A673 (cell line): ENCODE measurements around the gene ZNF564. TPM values are rescaled to one million over a fixed set of nuclear protein-coding genes. Genes with fewer than 3 reads are reported as not detected.
"Not testable (repeated sequence)": the region's sequence is repeated elsewhere in the genome, so short reads cannot be mapped to it uniquely, and the experiment has no call there.

Source experiments
- BruUV-seq: library from RNA; stranded (reverse); fragments of 400-500 nt; replicated peaks from 2 replicates; lab custom pipeline; 2021; lab: Mats Ljungman, UMichigan
- CTCF ChIA-PET: fragments of 300-600 bp; sonication (Branson Sonifier 250); formaldehyde crosslinking; loops from one replicate; lab custom pipeline; 2022; ENCODE audit warnings: antibody characterized with exemption; lab: Charles Lee
- POLR2A ChIA-PET: fragments of 300-600 bp; sonication (Branson Sonifier 250); formaldehyde crosslinking; loops from one replicate; lab custom pipeline; 2022; ENCODE audit warnings: antibody characterized with exemption; ENCODE audit not compliant: low non-redundant PET; lab: Charles Lee
- DNase-seq: peaks from one replicate; pipeline ENCODE4 v3.0.0-alpha.2; 2015; ENCODE audit warnings: low spot score
- H3K27ac ChIP-seq: fragments of 200-600 bp; sonication (generic); 2 replicates; pipeline ENCODE4 v1.5.1; 2016; ENCODE audit warnings: mixed run types, low read depth, mild to moderate bottlenecking, mixed read lengths, antibody characterized with exemption, low read length; ENCODE audit not compliant: poor library complexity, severe bottlenecking
- H3K27me3 ChIP-seq: fragments of 200-600 bp; sonication (generic); replicated peaks from 2 replicates; pipeline ENCODE4 v1.6.1; 2017; ENCODE audit warnings: mixed run types, low read depth, mild to moderate bottlenecking, mixed read lengths, antibody characterized with exemption, low read length; ENCODE audit not compliant: insufficient read depth, poor library complexity
- H3K36me3 ChIP-seq: fragments of 200-600 bp; sonication (generic); 2 replicates; pipeline ENCODE4 v1.6.1; 2016; ENCODE audit warnings: mixed run types, mild to moderate bottlenecking, mixed read lengths, antibody characterized with exemption, low read length; ENCODE audit not compliant: insufficient read depth, poor library complexity, severe bottlenecking
- H3K4me1 ChIP-seq: fragments of 200-600 bp; sonication (generic); 2 replicates; pipeline ENCODE4 v1.6.1; 2017; ENCODE audit warnings: mixed run types, mild to moderate bottlenecking, mixed read lengths, antibody characterized with exemption, low read length; ENCODE audit not compliant: insufficient read depth, poor library complexity, severe bottlenecking
- H3K4me3 ChIP-seq: fragments of 200-600 bp; sonication (generic); 2 replicates; pipeline ENCODE4 v1.5.1; 2016; ENCODE audit warnings: low read depth, mixed run types, mild to moderate bottlenecking, mixed read lengths, low read length; ENCODE audit not compliant: poor library complexity, severe bottlenecking
- H3K9me3 ChIP-seq: fragments of 200-600 bp; sonication (generic); 2 replicates; pipeline ENCODE4 v1.6.1; 2016; ENCODE audit warnings: mixed run types, low read depth, mild to moderate bottlenecking, mixed read lengths, antibody characterized with exemption, low read length; ENCODE audit not compliant: poor library complexity, severe bottlenecking
- CTCF ChIP-seq: fragments of 300-800, 200-600 bp; sonication (generic); conservative IDR thresholded peaks from 2 replicates; pipeline ENCODE4 v1.5.1; 2017; ENCODE audit warnings: low read depth, mild to moderate bottlenecking, antibody characterized with exemption, low read length, moderate library complexity, mixed read lengths
- EZH2 ChIP-seq: fragments of 200-600 bp; sonication (generic); IDR thresholded peaks from 2 replicates; pipeline ENCODE4 v1.6.1; 2017; ENCODE audit warnings: borderline replicate concordance, low read depth, mild to moderate bottlenecking, mixed read lengths, antibody characterized with exemption, low read length; ENCODE audit not compliant: poor library complexity, severe bottlenecking
- intact Hi-C: fragments of 100-400 bp; cut with micrococcal nuclease; formaldehyde crosslinking; loops from one replicate; pipeline ENCODE4 v1.10.0; 2022; ENCODE audit not compliant: unreplicated experiment
- total RNA-seq: library from RNA; stranded (reverse); gene quantifications from 2 replicates; pipeline ENCODE4 v1.2.3, GENCODE V29; 2021

Gene ZNF564
- total RNA-seq, 1 experiment from 2014 or later, result 6.3 TPM

- CTCF ChIA-PET, result no interaction called here
- Histone ChIP-seq H3K27ac (no peak overlapping the region), H3K36me3 (no peaks in the 10 kb centered on the region), H3K9me3 (peaks cover 3% of the 10 kb centered on the region), H3K4me3 (no peak overlapping the region), H3K27me3 (no peaks in the 10 kb centered on the region), H3K4me1 (no peaks in the 10 kb centered on the region)
- no peak for DNase-seq
- POLR2A ChIA-PET, result no interaction called here
- intact Hi-C loops, result no loop called here
- no peak for TF ChIP-seq EZH2
- no peak for TF ChIP-seq CTCF
- BruUV-seq, result no TSS peak
Measured at GRCh38 chr19:12496480-12496879, 54.8 kb downstream of the ZNF564 start.

GRCh38 chr19:12495002-12495802 is 56.1 kb downstream of the ZNF564 start:
- Histone ChIP-seq H3K27ac (peak overlapping the region; percentile 92), H3K4me1 (no peaks in the 10 kb centered on the region), H3K36me3 (no peaks in the 10 kb centered on the region), H3K4me3 (peak overlapping the region; percentile 57), H3K27me3 (no peaks in the 10 kb centered on the region), H3K9me3 (peaks cover 3% of the 10 kb centered on the region)
- peak; percentile 98 for DNase-seq
- ChIA-PET POLR2A (interaction anchor here (0.5 to 0.6 kb wide), 2 partner anchors 23 to 654 kb away, joined by 3 read pairs; no protein-coding TSS in a partner anchor), CTCF (interaction anchor here (0.6 kb wide), 1 partner anchor 95 kb away, joined by 4 read pairs; no protein-coding TSS in a partner anchor)
- intact Hi-C loops, result no loop called here
- TF ChIP-seq CTCF, result peak; percentile 78
- no peak for TF ChIP-seq EZH2
- no TSS peak for BruUV-seq

GRCh38 chr19:12494260-12494860 is 56.9 kb downstream of the ZNF564 start:
- H3K27ac ChIP-seq, result no peak overlapping the region
- TF ChIP-seq CTCF (no peak), EZH2 (no peak)

GRCh38 chr19:12486265-12486783 is 65.0 kb downstream of the ZNF564 start:
- BruUV-seq, POLR2A ChIA-PET: not testable (repeated sequence)

More at GRCh38 chr19:12494260-12494860, 56.9 kb downstream of the ZNF564 start:
- DNase-seq, result no peak
- Histone ChIP-seq H3K36me3 (no peaks in the 10 kb centered on the region), H3K4me1 (no peaks in the 10 kb centered on the region), H3K27me3 (no peaks in the 10 kb centered on the region), H3K9me3 (peaks cover 3% of the 10 kb centered on the region), H3K4me3 (peak overlapping the region; percentile 57)
- intact Hi-C loops, result no loop called here
- ChIA-PET CTCF (no interaction called here), POLR2A (interaction anchor here (0.5 kb wide), 1 partner anchor 653 kb away, joined by 3 read pairs; no protein-coding TSS in a partner anchor)
- BruUV-seq, result no TSS peak

More at GRCh38 chr19:12486265-12486783, 65.0 kb downstream of the ZNF564 start:
- H3K36me3 ChIP-seq, H3K4me1 ChIP-seq, H3K9me3 ChIP-seq, H3K27me3 ChIP-seq, H3K4me3 ChIP-seq, DNase-seq, H3K27ac ChIP-seq, intact Hi-C loops, CTCF ChIA-PET: not testable (repeated sequence)
